Panc1 (cell line): ENCODE results near the gene PPP1R3E.
A peak's percentile ranks its signal among the peaks of the same experiment; 100 is the strongest.

Source experiments
- CTCF ChIP-seq: fragments of 450-650 bp; IDR thresholded peaks from 2 replicates; pipeline ENCODE4 v1.5.1; 2017; ENCODE audit warnings: mild to moderate bottlenecking
- POLR2AphosphoS5 ChIP-seq: IDR thresholded peaks from 2 replicates; pipeline ENCODE4 v1.6.1; 2012; ENCODE audit warnings: mild to moderate bottlenecking, low read depth, low read length, moderate library complexity
- REST ChIP-seq, 2 experiments: IDR thresholded peaks; 2 replicates each; pipeline ENCODE4 v1.6.1; 2011 to 2012; ENCODE audit warnings: low read depth in 2 of 2, control low read depth in 1 of 2, low read length in 1 of 2, mild to moderate bottlenecking in 1 of 2, moderate library complexity in 1 of 2; ENCODE audit not compliant: insufficient read depth in 1 of 2
- SIN3A ChIP-seq: IDR thresholded peaks from 2 replicates; pipeline ENCODE4 v1.6.1; 2012; ENCODE audit warnings: low read depth, mild to moderate bottlenecking, low read length, moderate library complexity, borderline replicate concordance; ENCODE audit not compliant: insufficient read depth
- TCF7L2 ChIP-seq: IDR thresholded peaks from 2 replicates; pipeline ENCODE4 v1.6.1; 2011; ENCODE audit warnings: mild to moderate bottlenecking, low read depth, low read length, inconsistent platforms

- TF ChIP-seq CTCF, result no peak
- TF ChIP-seq TCF7L2, result peak; percentile 39; the same call in 1 of the 2 replicates
- TF ChIP-seq POLR2AphosphoS5, result peak; percentile 85
- TF ChIP-seq REST (IDR thresholded peaks at IDR 0.05; ENCODE audit: insufficient read depth in 1 of 2, low read depth in 2 of 2, low read length in 1 of 2), result no peak
- no peak for TF ChIP-seq SIN3A
These were observed 18.2 kb upstream of the PPP1R3E start, which contains the start of gene PABPN1 for GRCh38 chr14:23320584-23321571.
